ENCODE results near the gene KIF1C.

DNA sequence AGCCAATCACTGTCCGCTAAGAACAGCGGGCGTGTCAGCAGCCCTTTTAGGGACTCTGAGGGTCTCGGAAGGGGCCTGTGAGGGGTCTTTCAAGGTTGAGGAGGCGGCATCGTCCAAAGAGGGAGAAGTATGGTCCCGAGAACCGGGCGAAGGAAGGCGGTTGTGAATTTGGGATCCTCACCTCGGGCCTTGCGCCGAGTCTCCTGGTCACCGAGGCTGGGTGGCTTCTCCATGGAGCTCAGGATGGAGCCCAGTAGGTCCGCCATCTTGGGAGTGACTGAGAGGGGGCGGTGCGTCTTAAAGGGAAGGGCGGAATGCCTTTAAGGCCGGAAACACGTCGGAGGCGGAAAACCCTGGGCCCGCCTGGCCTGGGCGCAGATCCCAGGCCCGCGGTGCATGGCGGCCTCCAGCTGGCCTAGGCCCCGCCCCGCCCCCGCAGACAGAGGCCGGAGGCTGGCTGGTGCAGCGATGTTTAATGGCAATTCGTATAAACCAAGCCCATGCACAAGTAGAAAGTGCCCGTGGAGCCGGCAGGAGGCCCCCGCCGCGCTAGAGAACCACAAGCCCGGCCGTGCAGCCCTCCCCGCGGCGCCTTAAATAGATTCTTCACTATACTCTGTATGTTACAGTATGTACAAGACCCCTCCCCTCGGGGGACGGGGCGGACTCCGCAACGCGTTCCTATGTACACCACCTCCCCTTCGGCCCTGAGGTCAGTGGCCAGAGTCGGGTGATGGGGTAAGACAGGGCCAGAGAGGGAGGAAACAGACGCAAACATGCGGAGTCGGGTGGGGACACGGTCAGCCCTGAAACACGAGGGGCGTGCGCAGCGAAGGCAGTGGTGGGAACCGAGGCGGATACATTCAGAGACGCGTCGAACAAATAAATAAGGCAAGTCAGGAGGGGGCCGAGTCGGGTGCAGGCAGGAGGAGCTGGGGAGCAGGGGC lies 29.9 kb upstream of the KIF1C start, which contains the start of gene SPAG7:
- TF ChIP-seq, protein P1, sequence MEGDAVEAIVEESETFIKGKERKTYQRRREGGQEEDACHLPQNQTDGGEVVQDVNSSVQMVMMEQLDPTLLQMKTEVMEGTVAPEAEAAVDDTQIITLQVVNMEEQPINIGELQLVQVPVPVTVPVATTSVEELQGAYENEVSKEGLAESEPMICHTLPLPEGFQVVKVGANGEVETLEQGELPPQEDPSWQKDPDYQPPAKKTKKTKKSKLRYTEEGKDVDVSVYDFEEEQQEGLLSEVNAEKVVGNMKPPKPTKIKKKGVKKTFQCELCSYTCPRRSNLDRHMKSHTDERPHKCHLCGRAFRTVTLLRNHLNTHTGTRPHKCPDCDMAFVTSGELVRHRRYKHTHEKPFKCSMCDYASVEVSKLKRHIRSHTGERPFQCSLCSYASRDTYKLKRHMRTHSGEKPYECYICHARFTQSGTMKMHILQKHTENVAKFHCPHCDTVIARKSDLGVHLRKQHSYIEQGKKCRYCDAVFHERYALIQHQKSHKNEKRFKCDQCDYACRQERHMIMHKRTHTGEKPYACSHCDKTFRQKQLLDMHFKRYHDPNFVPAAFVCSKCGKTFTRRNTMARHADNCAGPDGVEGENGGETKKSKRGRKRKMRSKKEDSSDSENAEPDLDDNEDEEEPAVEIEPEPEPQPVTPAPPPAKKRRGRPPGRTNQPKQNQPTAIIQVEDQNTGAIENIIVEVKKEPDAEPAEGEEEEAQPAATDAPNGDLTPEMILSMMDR (IDR thresholded peaks at IDR 0.05) = peak in 1 of 3 experiments; percentile 22
- no peak for TF ChIP-seq EP300 (IDR thresholded peaks at IDR 0.05)
- TF ChIP-seq POLR2A (IDR thresholded peaks at IDR 0.05; ENCODE audit: low read depth) = peak; percentile 70
- TF ChIP-seq POLR2AphosphoS5 (IDR thresholded peaks at IDR 0.05) = peak; percentile 91 to 93
